AG04449 (cell line): ENCODE results near the gene PSMD9.
A peak's percentile ranks its signal among the peaks of the same experiment; 100 is the strongest.

Source experiments
- CTCF ChIA-PET: fragments of 350-600 bp; formaldehyde crosslinking; extraction: SDS; loops from one replicate; lab custom pipeline; 2021; ENCODE audit warnings: antibody characterized with exemption; lab: Yijun Ruan, JAX
- POLR2A ChIA-PET: fragments of 400-600, 350-600 bp; formaldehyde crosslinking; extraction: SDS; loops from one replicate; lab custom pipeline; 2020; ENCODE audit warnings: antibody characterized with exemption, inconsistent platforms; lab: Yijun Ruan, JAX
- DNase-seq: peaks from one replicate; pipeline ENCODE4 v3.0.0-alpha.2; 2010; ENCODE audit warnings: low read depth, low spot score
- H3K4me3 ChIP-seq: 2 replicates; pipeline ENCODE4 v1.5.1; 2011; ENCODE audit warnings: low read depth, mild to moderate bottlenecking, control low read depth, low read length
- CTCF ChIP-seq: IDR thresholded peaks from one replicate; pipeline ENCODE4 v1.5.1; 2011; ENCODE audit warnings: mild to moderate bottlenecking, moderate library complexity, low read length, control low read depth, inconsistent platforms; ENCODE audit not compliant: insufficient read depth; ENCODE audit errors: missing control alignments

PSMD9 gene

GRCh38 chr12:121955258-121956237 lies 67.0 kb downstream of the PSMD9 start:
- POLR2A ChIA-PET: no interaction called here
- no peak overlapping the region for H3K4me3 ChIP-seq
- peak; percentile 42 for TF ChIP-seq CTCF
- CTCF ChIA-PET: interaction anchor here (1.0 to 1.2 kb wide), 3 partner anchors 13 to 38 kb away, joined by 3 to 4 read pairs (median 3); partner anchors contain the start of gene CFAP251
- no peak for DNase-seq

GRCh38 chr12:121957861-121958515 lies 69.4 kb downstream of the PSMD9 start:
- ChIA-PET CTCF (interaction anchor here (1.0 kb wide), 2 partner anchors 8 to 66 kb away, joined by 3 read pairs; no protein-coding TSS in a partner anchor), POLR2A (interaction anchor here (1.6 kb wide), 1 partner anchor 33 kb away, joined by 4 read pairs; no protein-coding TSS in a partner anchor)
- no peak for TF ChIP-seq CTCF
- H3K4me3 ChIP-seq: no peak overlapping the region
- no peak for DNase-seq

- ChIA-PET CTCF (interaction anchor here (0.9 to 1.5 kb wide), 8 partner anchors 9 to 265 kb away, joined by 3 to 4 read pairs (median 3); partner anchors contain the start of genes CFAP251 and RHOF), POLR2A (interaction anchor here (1.6 kb wide), 1 partner anchor 34 kb away, joined by 4 read pairs; no protein-coding TSS in a partner anchor)
- no peak overlapping the region; the same call in 1 of the 2 replicates for H3K4me3 ChIP-seq
- DNase-seq: no peak
- no peak for TF ChIP-seq CTCF
Observed at GRCh38 chr12:121958541-121959240, 70.1 kb downstream of the PSMD9 start.

- ChIA-PET CTCF (interaction anchor here (0.7 kb wide), 1 partner anchor 167 kb away, joined by 3 read pairs; the partner anchor contains the start of gene RHOF), POLR2A (no interaction called here)
- DNase-seq: no peak
- TF ChIP-seq CTCF: no peak
- H3K4me3 ChIP-seq: no peak overlapping the region
Observed at GRCh38 chr12:121960541-121960940, 72.0 kb downstream of the PSMD9 start.

GRCh38 chr12:121961195-121961879 lies 72.7 kb downstream of the PSMD9 start:
- DNase-seq: no peak
- no peak for TF ChIP-seq CTCF
- POLR2A ChIA-PET: no interaction called here
- H3K4me3 ChIP-seq: no peak overlapping the region
- CTCF ChIA-PET: no interaction called here
